Right lobe of liver (tissue), 6 donors: ENCODE measurements around the gene LPAR4. TPM values are rescaled to one million over a fixed set of nuclear protein-coding genes. Genes with fewer than 3 reads are reported as not detected.

Source experiments
- ATAC-seq, 4 donors: fragments of 200-7000 bp; cut with Tn5 transposase; one replicate each; pipeline ENCODE4 v1.9.1; 2020; ENCODE audit warnings: mild to moderate bottlenecking in 4 of 4, moderate library complexity in 4 of 4
- DNase-seq, 3 donors: peaks; one replicate each; pipeline ENCODE4 v3.0.0-alpha.2; 2020
- H3K27ac ChIP-seq, 3 donors: fragments of 200-600 bp; one replicate each; pipeline ENCODE4 v1.8.0; 2022
- H3K27me3 ChIP-seq, 2 donors: fragments of 200-600 bp; one replicate each; pipeline ENCODE4 v1.8.0; 2022
- H3K36me3 ChIP-seq, 4 donors: fragments of 200-600 bp; sonication (generic) in 1 of 4; one replicate each; pipeline versions ENCODE4 v1.5.1 to v1.8.0; 2017 to 2022; ENCODE audit warnings: control low read depth in 1 of 4
- H3K4me1 ChIP-seq, 4 donors: fragments of 200-600 bp; sonication (generic) in 1 of 4; one replicate each; pipeline versions ENCODE4 v1.5.1 to v1.8.0; 2017 to 2022; ENCODE audit warnings: control low read depth in 1 of 4
- H3K4me3 ChIP-seq, 3 donors: fragments of 200-600 bp; one replicate each; pipeline ENCODE4 v1.8.0; 2022
- H3K9me3 ChIP-seq, 4 donors: fragments of 200-600 bp; sonication (generic) in 1 of 4; one replicate each; pipeline versions ENCODE4 v1.5.1 to v1.8.0; 2017 to 2022; ENCODE audit warnings: control low read depth in 1 of 4
- POLR2A ChIP-seq: fragments of 450-650 bp; IDR thresholded peaks from one replicate; pipeline ENCODE4 v1.6.1; 2017; ENCODE audit warnings: antibody characterized with exemption, mild to moderate bottlenecking
- WGBS: methylation state at CpG from one replicate; pipeline ENCODE4 v1.1.6; 2018; ENCODE audit warnings: low coverage, low lambda C conversion rate; ENCODE audit not compliant: insufficient coverage; ENCODE audit errors: missing lambda C conversion rate; 5-methylcytosine and 5-hydroxymethylcytosine counted together
- intact Hi-C, 2 donors: fragments of 100-400 bp; cut with DNase I; formaldehyde crosslinking; loops; one replicate each; pipeline versions ENCODE4 v1.11.2 to v1.14.1; 2022
- long read RNA-seq: library from polyadenylated mRNA; unstranded; transcript quantifications from one replicate; pipeline ENCODE4 v2.0.0, GENCODE V29; 2019
- total RNA-seq, 6 experiments: library from RNA; depleted of rRNA in 2 of 6; stranded (reverse); fragments of >200 nt in 2 of 6; fragmentation: NEBNext Ultra II Directional in 3 of 6; extraction: Animal tissue kit (Norgen Biotek cat#: 25700) in 3 of 6; gene quantifications; one replicate each; pipeline versions ENCODE4 v1.1.0 to v1.2.4, GENCODE V29; 2016 to 2023
- TF ChIP-seq, protein P1 (sequence below), 4 donors: fragments of 200-600 bp in 3 of 4; fragments of 450-650 bp in 1 of 4; IDR thresholded peaks; one replicate each; pipeline versions ENCODE4 v1.5.1 to v1.8.0; 2016 to 2022; ENCODE audit warnings: antibody characterized with exemption in 4 of 4, mild to moderate bottlenecking in 2 of 4
- donor health status: DM: no; HTN: yes; CAD: no.
- donor health status: DM: no; HTN: no; CAD: no.
- donor health status: DM: no; HTN: no; CAD: no.
- donor health status: DM: no; HTN: yes; CAD: no.
- donor health status: DM: no; HTN: yes; CAD: no.

LPAR4 gene, protein sequence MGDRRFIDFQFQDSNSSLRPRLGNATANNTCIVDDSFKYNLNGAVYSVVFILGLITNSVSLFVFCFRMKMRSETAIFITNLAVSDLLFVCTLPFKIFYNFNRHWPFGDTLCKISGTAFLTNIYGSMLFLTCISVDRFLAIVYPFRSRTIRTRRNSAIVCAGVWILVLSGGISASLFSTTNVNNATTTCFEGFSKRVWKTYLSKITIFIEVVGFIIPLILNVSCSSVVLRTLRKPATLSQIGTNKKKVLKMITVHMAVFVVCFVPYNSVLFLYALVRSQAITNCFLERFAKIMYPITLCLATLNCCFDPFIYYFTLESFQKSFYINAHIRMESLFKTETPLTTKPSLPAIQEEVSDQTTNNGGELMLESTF
- not detected for total RNA-seq
- long read RNA-seq, result 0 reads

DNA sequence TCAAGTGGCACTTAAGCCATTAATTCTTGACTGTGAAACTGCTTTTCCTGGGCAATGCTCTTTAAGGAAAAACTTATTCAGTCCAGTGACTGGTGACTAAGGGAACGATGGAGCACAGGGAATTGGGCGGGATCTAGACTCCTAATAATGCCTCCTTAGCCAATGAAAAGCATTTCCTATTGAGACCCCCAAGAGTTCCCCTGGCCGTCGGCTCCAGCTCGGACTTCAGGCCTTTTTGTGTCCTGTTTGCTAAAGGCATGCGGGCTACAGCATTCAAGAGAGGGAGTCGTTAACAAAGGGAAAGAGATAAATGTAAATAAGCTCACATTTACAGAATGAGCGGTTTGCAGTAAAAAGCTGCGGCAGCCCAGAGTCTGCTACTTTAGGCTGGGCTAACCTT lies at the start of gene LPAR4:
Gene LPAR4 (plus strand): TSS at position 232 of the 400 bp plus-strand sequence. CDS start 7,150 bp downstream, outside the sequence.
- no peak within 1 kb of the TSS for H3K27ac ChIP-seq
- H3K4me3 ChIP-seq, result no peak within 1 kb of the TSS
- DNase-seq, result no peak
- H3K36me3 ChIP-seq, result no peaks in the 10 kb centered on the region
- H3K9me3 ChIP-seq, result no peaks in the 10 kb centered on the region
- ATAC-seq, result no peak
- intact Hi-C loops, result no loop called here
- H3K4me1 ChIP-seq, result no peaks in the 10 kb centered on the region
- TF ChIP-seq POLR2A, result no peak
- TF ChIP-seq, protein P1, sequence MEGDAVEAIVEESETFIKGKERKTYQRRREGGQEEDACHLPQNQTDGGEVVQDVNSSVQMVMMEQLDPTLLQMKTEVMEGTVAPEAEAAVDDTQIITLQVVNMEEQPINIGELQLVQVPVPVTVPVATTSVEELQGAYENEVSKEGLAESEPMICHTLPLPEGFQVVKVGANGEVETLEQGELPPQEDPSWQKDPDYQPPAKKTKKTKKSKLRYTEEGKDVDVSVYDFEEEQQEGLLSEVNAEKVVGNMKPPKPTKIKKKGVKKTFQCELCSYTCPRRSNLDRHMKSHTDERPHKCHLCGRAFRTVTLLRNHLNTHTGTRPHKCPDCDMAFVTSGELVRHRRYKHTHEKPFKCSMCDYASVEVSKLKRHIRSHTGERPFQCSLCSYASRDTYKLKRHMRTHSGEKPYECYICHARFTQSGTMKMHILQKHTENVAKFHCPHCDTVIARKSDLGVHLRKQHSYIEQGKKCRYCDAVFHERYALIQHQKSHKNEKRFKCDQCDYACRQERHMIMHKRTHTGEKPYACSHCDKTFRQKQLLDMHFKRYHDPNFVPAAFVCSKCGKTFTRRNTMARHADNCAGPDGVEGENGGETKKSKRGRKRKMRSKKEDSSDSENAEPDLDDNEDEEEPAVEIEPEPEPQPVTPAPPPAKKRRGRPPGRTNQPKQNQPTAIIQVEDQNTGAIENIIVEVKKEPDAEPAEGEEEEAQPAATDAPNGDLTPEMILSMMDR (IDR thresholded peaks at IDR 0.05), result no peak
- H3K27me3 ChIP-seq, result peaks cover 0 to 5% of the 10 kb centered on the region in 2 donors
- WGBS, result 15% methylated on average over 9 of the region's 9 CpGs

DNA sequence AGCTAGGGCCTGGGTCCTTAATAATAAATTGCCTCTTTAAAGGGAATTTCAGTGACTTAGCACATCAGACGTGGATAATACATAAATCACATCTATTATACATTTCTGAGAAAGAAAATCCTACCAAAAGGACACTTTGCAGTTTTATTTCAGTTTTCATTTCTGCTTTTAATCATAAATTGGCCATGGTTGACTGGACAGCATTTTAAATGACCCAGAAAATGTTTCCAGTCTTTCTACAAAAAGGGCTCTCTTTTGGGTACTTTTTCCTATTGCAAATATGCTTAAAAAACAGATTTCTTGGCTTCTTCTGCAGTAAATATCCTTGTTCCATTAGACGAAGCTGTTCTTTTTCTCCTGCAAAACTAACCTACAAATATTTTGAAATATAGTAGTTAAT lies 41.4 kb upstream of the LPAR4 start:
- TF ChIP-seq, protein P1 (IDR thresholded peaks at IDR 0.05), result no peak
- TF ChIP-seq POLR2A, result no peak
- no peak overlapping the region for H3K4me3 ChIP-seq
- H3K27me3 ChIP-seq, result peaks cover 0 to 5% of the 10 kb centered on the region in 2 donors
- intact Hi-C loops, result no loop called here
- ATAC-seq (no peak), DNase-seq (no peak)
- H3K9me3 ChIP-seq, result no peaks in the 10 kb centered on the region
- WGBS, result 14% methylated on average over 2 of the region's 2 CpGs
- no peaks in the 10 kb centered on the region for H3K36me3 ChIP-seq
- no peaks in the 10 kb centered on the region for H3K4me1 ChIP-seq
- no peak overlapping the region for H3K27ac ChIP-seq

DNA sequence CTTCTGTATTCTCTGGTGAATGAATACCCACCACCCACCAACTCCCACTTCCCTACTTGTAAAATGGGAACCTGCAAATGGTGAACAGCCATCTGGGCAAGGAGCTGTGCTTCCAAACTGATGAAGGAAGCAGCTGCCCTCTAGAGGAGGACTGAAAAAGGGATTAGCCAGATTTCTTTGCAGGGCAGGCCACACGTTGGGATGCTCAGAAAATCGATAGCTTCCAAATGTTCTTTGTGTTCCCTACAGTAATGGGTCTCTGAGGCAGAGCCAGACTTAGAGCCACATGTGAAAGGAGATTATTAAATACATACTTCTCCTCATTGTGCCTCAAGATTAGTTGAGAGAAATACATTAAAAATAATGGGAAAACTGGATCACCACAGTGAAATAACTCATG lies 39.3 kb upstream of the LPAR4 start:
- intact Hi-C loops, result no loop called here
- no peaks in the 10 kb centered on the region for H3K9me3 ChIP-seq
- TF ChIP-seq POLR2A, result no peak
- TF ChIP-seq, protein P1 (IDR thresholded peaks at IDR 0.05), result peak; percentile 44 to 64 (median 49)
- 23% methylated on average over 2 of the region's 2 CpGs for WGBS
- H3K4me1 ChIP-seq, result no peaks in the 10 kb centered on the region
- ATAC-seq (peak; percentile 55 to 82 (median 80)), DNase-seq (peak in 1 of 3 donors; percentile 24)
- H3K27ac ChIP-seq, result no peak overlapping the region
- no peaks in the 10 kb centered on the region for H3K36me3 ChIP-seq
- H3K4me3 ChIP-seq, result no peak overlapping the region
- no peaks in the 10 kb centered on the region for H3K27me3 ChIP-seq

DNA sequence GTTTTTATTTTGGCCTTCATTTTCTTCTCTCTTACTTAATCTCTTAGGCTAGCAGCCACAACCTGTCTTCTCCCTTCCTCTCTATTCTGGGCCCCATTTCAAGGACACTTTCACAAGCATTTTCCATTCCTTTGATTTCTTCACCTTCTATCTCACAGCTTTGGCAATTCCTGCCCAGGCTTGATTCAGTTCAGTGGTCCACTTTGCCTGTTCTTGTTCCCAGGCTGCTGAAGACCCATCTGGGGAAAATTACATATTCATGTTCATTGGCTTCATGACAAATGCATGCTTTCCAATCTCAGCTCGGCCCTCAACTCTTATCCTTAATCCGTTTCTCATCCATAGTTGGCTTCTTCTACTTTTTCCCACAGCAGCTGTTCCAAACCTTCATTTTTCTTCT lies 38.7 kb upstream of the LPAR4 start:
- H3K4me1 ChIP-seq, result no peaks in the 10 kb centered on the region
- WGBS, result 48% methylated on average over 2 of the region's 2 CpGs
- no peaks in the 10 kb centered on the region for H3K9me3 ChIP-seq
- ATAC-seq (no peak), DNase-seq (no peak)
- intact Hi-C loops, result no loop called here
- no peak overlapping the region for H3K27ac ChIP-seq
- TF ChIP-seq, protein P1 (IDR thresholded peaks at IDR 0.05), result no peak
- TF ChIP-seq POLR2A, result no peak
- no peak overlapping the region for H3K4me3 ChIP-seq
- H3K36me3 ChIP-seq, result no peaks in the 10 kb centered on the region
- H3K27me3 ChIP-seq, result no peaks in the 10 kb centered on the region
